GM21515 (cell line): Measurements from ENCODE around the gene ZNF445.
"Not testable (repeated sequence)": the region's sequence is repeated elsewhere in the genome, so short reads cannot be mapped to it uniquely, and the experiment has no call there.

Experiments used
- ATAC-seq: cut with Tn5 transposase; IDR thresholded peaks from one replicate; pipeline ENCODE4 v1.9.1; 2021; ENCODE audit not compliant: unreplicated experiment

The ZNF445 gene

GRCh38 chr3:44477312-44478030 is at the start of gene ZNF445:
Gene ZNF445, minus strand, starts transcription at chr3:44477670. Its CDS starts 22,121 bp downstream, at chr3:44455549.
- peak; percentile 81 for ATAC-seq

GRCh38 chr3:44525060-44525459 is 47.6 kb upstream of the ZNF445 start:
- ATAC-seq: no peak

- ATAC-seq: no peak
Measured at GRCh38 chr3:44522494-44522933, 45.0 kb upstream of the ZNF445 start.

DNA sequence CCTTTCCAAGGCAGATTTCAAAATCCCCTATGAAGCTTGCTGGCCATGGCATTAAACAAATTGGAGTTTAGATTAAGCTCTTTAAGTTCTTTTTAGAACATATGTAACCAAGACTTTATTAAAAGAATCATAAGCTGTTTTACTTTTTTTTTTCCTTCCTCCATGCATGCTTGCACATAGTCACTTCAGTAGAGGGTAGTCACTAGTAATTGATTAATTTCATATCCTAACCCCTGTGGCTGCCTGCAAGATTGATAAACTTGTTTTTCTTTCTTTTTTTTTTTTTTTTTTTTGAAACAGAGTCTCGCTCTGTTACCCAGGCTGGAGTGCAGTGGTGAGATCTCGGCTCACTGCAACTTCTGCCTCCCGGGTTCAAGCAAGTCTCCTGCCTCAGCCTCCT is 44.3 kb upstream of the ZNF445 start:
- no peak for ATAC-seq

DNA sequence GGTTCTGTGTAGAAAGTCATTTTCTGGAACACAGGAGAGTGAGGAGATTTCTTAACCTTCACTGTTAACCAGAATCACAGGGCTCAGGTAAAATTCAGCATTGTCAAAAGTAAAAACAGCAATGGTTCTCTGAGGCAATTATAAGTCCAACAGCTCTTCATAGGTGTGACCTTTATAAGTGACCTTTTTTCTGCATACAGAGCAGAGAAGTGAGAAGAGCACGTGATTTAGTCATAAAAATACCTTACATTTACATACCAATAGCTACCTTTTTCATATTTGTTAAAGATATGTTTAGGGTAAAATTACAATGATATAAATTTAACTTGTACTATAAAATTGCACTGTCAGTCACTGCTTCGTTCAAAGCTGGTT is 41.3 kb upstream of the ZNF445 start:
- ATAC-seq: no peak

GRCh38 chr3:44516230-44516629 is 38.8 kb upstream of the ZNF445 start:
- no peak for ATAC-seq

- no peak for ATAC-seq
Measured at GRCh38 chr3:44513513-44513912, 36.0 kb upstream of the ZNF445 start.

DNA sequence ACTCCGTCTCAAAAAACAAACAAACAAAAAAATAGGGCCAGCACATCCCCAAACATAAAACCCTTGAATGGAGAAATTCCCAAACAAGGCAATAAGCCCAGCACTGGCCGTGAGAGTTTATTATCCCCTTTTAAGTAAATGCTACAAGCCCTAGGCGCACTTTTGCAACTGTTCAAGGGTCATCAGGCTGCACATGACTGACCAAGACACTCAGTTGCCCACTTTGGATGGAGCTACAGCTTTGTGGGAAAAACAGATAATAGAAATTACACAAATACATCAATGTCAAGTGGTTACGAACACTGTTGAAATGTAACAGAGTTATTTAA is 33.7 kb upstream of the ZNF445 start:
- no peak for ATAC-seq

DNA sequence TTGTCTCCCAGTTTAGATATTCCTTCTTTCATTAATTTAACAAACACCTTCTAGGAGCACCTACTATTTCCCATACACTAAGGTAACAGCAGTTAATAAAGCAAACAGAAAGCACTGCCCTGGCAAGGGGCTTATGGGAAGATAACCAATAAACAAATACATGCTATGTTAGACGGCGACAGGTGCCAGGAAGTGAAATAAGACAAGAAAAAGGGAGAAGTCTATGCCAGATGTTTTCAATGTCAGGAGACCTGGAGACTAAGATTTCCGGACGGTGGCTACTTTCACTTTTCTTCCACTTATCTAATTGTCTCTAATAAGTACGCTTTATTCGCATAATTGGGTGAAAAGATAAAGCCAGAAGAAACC is 32.5 kb upstream of the ZNF445 start:
- ATAC-seq: peak; percentile 56

GRCh38 chr3:44509393-44509921 is 32.0 kb upstream of the ZNF445 start:
- ATAC-seq: peak; percentile 21

- ATAC-seq: no peak
Measured at GRCh38 chr3:44506961-44507360, 29.5 kb upstream of the ZNF445 start.

- ATAC-seq: no peak
Measured at GRCh38 chr3:44506556-44506955, 29.1 kb upstream of the ZNF445 start.

DNA sequence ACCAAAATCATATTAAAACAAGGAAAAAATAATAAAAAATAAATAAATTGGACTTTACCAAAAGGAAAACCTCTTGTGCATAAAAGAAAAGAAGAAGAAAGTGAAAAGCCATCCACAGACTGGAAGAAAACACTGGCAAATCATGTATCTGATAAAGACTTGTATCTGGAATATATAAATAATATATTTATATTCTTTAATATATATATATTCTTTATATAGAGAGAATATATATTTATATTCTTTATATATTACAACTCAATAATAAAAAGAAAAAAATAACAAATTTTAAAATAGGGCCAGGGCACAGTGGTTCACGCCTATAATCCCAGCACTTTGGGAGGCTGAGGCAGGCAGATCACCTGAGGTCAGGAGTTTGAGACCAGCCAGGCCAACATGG is 27.1 kb upstream of the ZNF445 start:
- no peak for ATAC-seq

DNA sequence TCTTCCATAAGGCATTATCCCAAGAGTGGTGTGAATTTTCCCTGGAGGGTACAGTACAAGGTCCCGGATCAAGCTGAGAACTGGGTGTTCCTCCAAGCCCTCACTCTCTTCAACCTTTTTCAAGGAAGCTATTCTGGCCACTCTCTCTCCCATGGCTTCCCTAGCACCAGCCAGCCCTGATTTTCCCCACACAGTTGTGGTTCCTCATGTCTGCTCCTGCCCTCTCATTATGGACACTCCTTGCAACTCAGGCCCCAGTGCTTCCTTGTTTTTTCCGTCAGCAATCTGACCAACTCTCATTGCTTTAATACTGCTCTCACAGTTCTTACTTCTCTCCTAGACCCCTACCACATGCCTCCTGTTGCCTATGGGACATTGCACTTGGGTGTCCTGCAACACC is 25.7 kb upstream of the ZNF445 start:
- not testable (repeated sequence) for ATAC-seq

GRCh38 chr3:44501971-44502370 is 24.5 kb upstream of the ZNF445 start:
- no peak for ATAC-seq

- ATAC-seq: not testable (repeated sequence)
Measured at GRCh38 chr3:44499899-44500168, 22.4 kb upstream of the ZNF445 start.

DNA sequence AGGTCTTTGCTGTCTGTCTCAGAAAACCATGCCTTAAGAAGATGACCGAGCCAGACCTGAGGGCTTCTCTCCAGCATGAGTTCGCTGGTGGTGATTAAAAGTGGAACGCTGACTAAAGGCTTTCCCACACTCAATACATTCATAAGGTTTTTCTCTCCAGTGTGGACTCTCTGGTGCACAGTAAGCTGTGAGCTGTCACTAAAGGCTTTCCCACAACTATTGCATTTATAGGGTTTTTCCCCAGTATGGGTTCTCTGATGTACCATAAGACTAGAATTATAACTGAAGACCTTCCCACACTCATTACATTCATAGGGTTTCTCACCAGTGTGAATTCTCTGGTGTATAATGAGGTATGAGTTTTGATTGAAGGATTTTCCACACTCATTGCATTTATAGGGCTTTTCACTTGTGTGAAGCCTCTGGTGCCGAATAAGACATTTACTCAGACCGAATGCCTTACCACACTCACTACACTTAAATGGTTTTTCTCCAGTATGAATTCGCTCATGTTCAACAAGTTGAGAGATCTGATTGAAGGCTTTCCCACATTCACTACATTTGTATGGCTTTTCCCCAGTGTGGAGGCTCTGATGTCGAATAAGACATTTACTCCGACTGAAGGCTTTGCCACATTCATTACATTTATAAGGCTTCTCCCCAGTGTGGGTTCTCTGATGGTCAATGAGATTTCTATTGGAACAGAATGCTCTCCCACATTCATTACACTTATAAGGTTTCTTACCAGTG is 21.9 kb upstream of the ZNF445 start:
- no peak for ATAC-seq

GRCh38 chr3:44495636-44496415 is 18.4 kb upstream of the ZNF445 start:
- ATAC-seq: no peak

- no peak for ATAC-seq
Measured at GRCh38 chr3:44492496-44492895, 15.0 kb upstream of the ZNF445 start.

- ATAC-seq: no peak
Measured at GRCh38 chr3:44482721-44483120, 5.3 kb upstream of the ZNF445 start.

GRCh38 chr3:44478606-44479094 is 1.2 kb upstream of the ZNF445 start:
- no peak for ATAC-seq

DNA sequence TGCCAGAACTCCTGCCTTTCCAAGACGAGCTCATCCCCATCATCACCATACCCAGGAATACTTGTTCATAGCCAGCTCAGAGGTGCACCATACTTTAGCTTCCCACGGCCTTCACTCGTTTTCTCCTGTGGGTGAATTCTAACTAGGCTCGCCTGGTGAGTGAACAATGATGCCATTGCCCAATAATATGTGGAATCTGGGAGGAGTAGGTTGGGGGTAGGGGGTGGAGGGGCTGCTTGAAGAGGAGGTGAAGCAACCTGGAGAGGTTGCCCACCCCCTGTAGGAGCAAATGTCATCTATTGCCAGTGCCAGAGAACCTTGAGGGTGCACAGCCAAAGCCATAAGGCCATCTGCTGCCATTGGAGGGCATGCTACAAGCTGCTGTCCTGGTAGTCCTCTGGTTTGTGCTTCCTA is 592 bp upstream of the ZNF445 start:
- no peak for ATAC-seq
